WTC11 (cell line): ENCODE data around the gene SDR42E2. TPM values are rescaled to one million over a fixed set of nuclear protein-coding genes. Genes with fewer than 3 reads are reported as not detected.
"Not testable (repeated sequence)": the region's sequence is repeated elsewhere in the genome, so short reads cannot be mapped to it uniquely, and the experiment has no call there.

ENCODE experiments used
- ATAC-seq: fragments of 200-7000 bp; cut with Tn5 transposase; 2 replicates; pipeline ENCODE4 v1.10.0; 2021; ENCODE audit warnings: mild to moderate bottlenecking, moderate library complexity
- CTCF ChIA-PET: fragments of 300-600 bp; sonication (Branson Sonifier 250); formaldehyde crosslinking; loops from one replicate; lab custom pipeline; 2021; ENCODE audit warnings: antibody characterized with exemption; lab: Charles Lee
- POLR2A ChIA-PET: fragments of 350-600 bp; sonication (Branson Sonifier 250); formaldehyde crosslinking; loops from one replicate; lab custom pipeline; 2021; ENCODE audit warnings: antibody characterized with exemption; lab: Charles Lee
- DNase-seq: peaks from one replicate; pipeline ENCODE4 v3.0.0; 2021; ENCODE audit warnings: low spot score
- H3K27ac Mint-ChIP-seq: 2 replicates; pipeline ENCODE4 v1.8.0; 2021; ENCODE audit warnings: mixed read lengths
- H3K27me3 Mint-ChIP-seq: 2 replicates; pipeline ENCODE4 v1.8.0; 2021; ENCODE audit warnings: low read depth, mild to moderate bottlenecking, moderate library complexity, mixed read lengths
- H3K36me3 Mint-ChIP-seq: 2 replicates; pipeline ENCODE4 v1.8.0; 2021; ENCODE audit warnings: mixed read lengths
- H3K4me1 Mint-ChIP-seq: 2 replicates; pipeline ENCODE4 v1.8.0; 2022; ENCODE audit warnings: mixed read lengths
- H3K4me3 Mint-ChIP-seq: 2 replicates; pipeline ENCODE4 v1.8.0; 2021; ENCODE audit warnings: mild to moderate bottlenecking, moderate library complexity, mixed read lengths
- H3K9me3 Mint-ChIP-seq: 2 replicates; pipeline ENCODE4 v1.8.0; 2021; ENCODE audit warnings: mixed read lengths
- ATF1 ChIP-seq: sonication (generic); formaldehyde crosslinking; IDR thresholded peaks from 2 replicates; pipeline ENCODE4 v1.8.1; 2023; ENCODE audit warnings: mild to moderate bottlenecking, moderate library complexity, missing genetic modification reagents
- ESRRA ChIP-seq: sonication (generic); formaldehyde crosslinking; IDR thresholded peaks from 2 replicates; pipeline ENCODE4 v1.8.1; 2022; ENCODE audit warnings: mild to moderate bottlenecking, missing genetic modification reagents, borderline replicate concordance
- ETV6 ChIP-seq: sonication (generic); formaldehyde crosslinking; IDR thresholded peaks from 2 replicates; pipeline ENCODE4 v1.8.1; 2022; ENCODE audit warnings: mild to moderate bottlenecking, missing genetic modification reagents
- FOXK1 ChIP-seq: sonication (generic); formaldehyde crosslinking; IDR thresholded peaks from 2 replicates; pipeline ENCODE4 v1.8.0; 2022; ENCODE audit warnings: mild to moderate bottlenecking, moderate library complexity, missing genetic modification reagents
- GTF2I ChIP-seq: fragments of 250-450 bp; sonication (Bioruptor Pico); conservative IDR thresholded peaks from 2 replicates; pipeline ENCODE4 v1.4.0; 2021; ENCODE audit warnings: mild to moderate bottlenecking
- JAZF1 ChIP-seq: fragments of 250-450 bp; sonication (Bioruptor Pico); IDR thresholded peaks from 2 replicates; pipeline ENCODE4 v1.9.0; 2021; ENCODE audit warnings: moderate library complexity, mild to moderate bottlenecking, inconsistent platforms
- KAT7 ChIP-seq: sonication (generic); formaldehyde crosslinking; IDR thresholded peaks from 2 replicates; pipeline ENCODE4 v1.8.1; 2023; ENCODE audit warnings: missing genetic modification reagents, mild to moderate bottlenecking, borderline replicate concordance
- MXD4 ChIP-seq: fragments of 250-450 bp; sonication (Bioruptor Pico); IDR thresholded peaks from 2 replicates; pipeline ENCODE4 v1.8.0; 2021; ENCODE audit warnings: mild to moderate bottlenecking, moderate library complexity, borderline replicate concordance
- NFATC4 ChIP-seq: fragments of 250-450 bp; sonication (Bioruptor Pico); IDR thresholded peaks from 2 replicates; pipeline ENCODE4 v1.9.0; 2021; ENCODE audit warnings: mild to moderate bottlenecking
- NFE2L1 ChIP-seq: sonication (generic); formaldehyde crosslinking; IDR thresholded peaks from 2 replicates; pipeline ENCODE4 v1.8.1; 2023; ENCODE audit warnings: missing genetic modification reagents
- SMAD4 ChIP-seq: sonication (generic); formaldehyde crosslinking; IDR thresholded peaks from 2 replicates; pipeline ENCODE4 v1.8.0; 2022; ENCODE audit warnings: mild to moderate bottlenecking, missing genetic modification reagents
- SOX15 ChIP-seq: fragments of 250-450 bp; sonication (Bioruptor Pico); IDR thresholded peaks from 2 replicates; pipeline ENCODE4 v1.9.0; 2021; ENCODE audit warnings: mild to moderate bottlenecking
- ZNF121 ChIP-seq: sonication (generic); formaldehyde crosslinking; IDR thresholded peaks from 2 replicates; pipeline ENCODE4 v1.8.0; 2023; ENCODE audit warnings: missing genetic modification reagents
- ZNF138 ChIP-seq: sonication (generic); formaldehyde crosslinking; conservative IDR thresholded peaks from 2 replicates; pipeline ENCODE4 v1.8.1; 2022; ENCODE audit warnings: mild to moderate bottlenecking, moderate library complexity, missing genetic modification reagents
- ZNF232 ChIP-seq: sonication (generic); formaldehyde crosslinking; IDR thresholded peaks from 2 replicates; pipeline ENCODE4 v1.8.0; 2022; ENCODE audit warnings: mild to moderate bottlenecking, missing genetic modification reagents
- ZNF317 ChIP-seq: sonication (generic); formaldehyde crosslinking; IDR thresholded peaks from 2 replicates; pipeline ENCODE4 v1.8.1; 2023; ENCODE audit warnings: low read depth, mild to moderate bottlenecking, moderate library complexity, missing genetic modification reagents, borderline replicate concordance
- ZNF423 ChIP-seq: fragments of 250-450 bp; sonication (Bioruptor Pico); IDR thresholded peaks from 2 replicates; pipeline ENCODE4 v2.1.2; 2022; ENCODE audit warnings: mild to moderate bottlenecking, moderate library complexity
- ZNF512 ChIP-seq: sonication (generic); formaldehyde crosslinking; IDR thresholded peaks from 2 replicates; pipeline ENCODE4 v1.8.1; 2022; ENCODE audit warnings: missing genetic modification reagents, borderline replicate concordance
- total RNA-seq: library from RNA; stranded (reverse); gene quantifications from 3 replicates; pipeline ENCODE4 v1.2.3, GENCODE V29; 2021
- TF ChIP-seq, protein P1 (sequence below): sonication (generic); formaldehyde crosslinking; IDR thresholded peaks from 2 replicates; pipeline ENCODE4 v1.8.1; 2023; ENCODE audit warnings: mild to moderate bottlenecking, missing genetic modification reagents
- TF ChIP-seq, protein P2 (sequence below): sonication (generic); formaldehyde crosslinking; IDR thresholded peaks from 2 replicates; pipeline ENCODE4 v1.8.0; 2022; ENCODE audit warnings: mild to moderate bottlenecking, missing genetic modification reagents
- TF ChIP-seq, protein P3 (sequence below): sonication (generic); formaldehyde crosslinking; IDR thresholded peaks from 2 replicates; pipeline ENCODE4 v1.8.1; 2022; ENCODE audit warnings: low read depth, missing genetic modification reagents, borderline replicate concordance

SDR42E2 gene
- total RNA-seq, 1 experiment from 2014 or later = 0.13 TPM

DNA sequence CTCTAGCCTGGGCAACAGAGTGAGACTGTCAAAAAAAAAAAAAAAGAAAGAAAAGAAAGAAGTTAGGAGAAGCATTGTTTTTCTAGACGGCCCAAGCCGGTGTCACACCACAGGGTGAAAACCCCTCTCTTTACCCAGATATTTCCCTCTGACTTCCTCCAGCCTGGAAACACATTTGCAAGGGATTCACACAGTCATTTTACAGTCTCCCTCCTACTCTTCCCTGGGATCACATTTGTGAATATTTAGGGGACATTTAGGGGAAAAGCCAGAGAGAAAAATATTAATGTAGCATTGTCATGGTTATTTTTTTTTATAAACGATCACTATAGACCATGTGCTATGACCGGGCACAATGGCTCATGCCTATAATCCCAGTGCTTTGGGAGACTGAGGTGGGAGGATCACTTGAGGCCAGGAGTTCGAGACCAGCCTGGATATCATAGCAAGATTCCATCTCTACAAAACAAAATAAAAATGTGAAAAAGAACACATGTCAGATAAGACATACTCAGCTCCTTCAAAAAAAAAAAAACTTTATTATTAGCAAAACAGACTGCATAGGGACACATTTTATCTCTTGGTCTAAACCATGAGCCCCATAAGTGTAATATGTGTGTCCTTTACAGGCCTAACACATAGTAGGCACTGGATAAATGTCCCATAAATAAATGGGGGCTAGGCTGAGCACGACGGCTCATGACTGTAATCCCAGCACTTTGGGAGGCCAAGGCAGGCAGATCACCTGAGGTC is 10.9 kb upstream of the SDR42E2 start:
- no peaks in the 10 kb centered on the region for H3K9me3 Mint-ChIP-seq
- H3K27ac Mint-ChIP-seq = no peak overlapping the region
- H3K4me1 Mint-ChIP-seq = 0 out of 2 replicates have a peak, but pooled peaks cover 2% of the 10 kb centered on the region
- no peaks in the 10 kb centered on the region for H3K27me3 Mint-ChIP-seq
- H3K36me3 Mint-ChIP-seq = no peaks in the 10 kb centered on the region
- ChIA-PET POLR2A (no interaction called here), CTCF (interaction anchor here (0.6 to 1.3 kb wide), 4 partner anchors 10 to 152 kb away, joined by 3 to 7 read pairs (median 4); no protein-coding TSS in a partner anchor)
- H3K4me3 Mint-ChIP-seq = no peak overlapping the region
- TF ChIP-seq GTF2I = no peak
- TF ChIP-seq ZNF121 (CRISPR knock-in tag) = no peak
- TF ChIP-seq ZNF317 (CRISPR knock-in tag) = no peak
- TF ChIP-seq ZNF232 (CRISPR knock-in tag) = no peak
- no peak for TF ChIP-seq NFE2L1 (CRISPR knock-in tag)
- TF ChIP-seq, protein P1, sequence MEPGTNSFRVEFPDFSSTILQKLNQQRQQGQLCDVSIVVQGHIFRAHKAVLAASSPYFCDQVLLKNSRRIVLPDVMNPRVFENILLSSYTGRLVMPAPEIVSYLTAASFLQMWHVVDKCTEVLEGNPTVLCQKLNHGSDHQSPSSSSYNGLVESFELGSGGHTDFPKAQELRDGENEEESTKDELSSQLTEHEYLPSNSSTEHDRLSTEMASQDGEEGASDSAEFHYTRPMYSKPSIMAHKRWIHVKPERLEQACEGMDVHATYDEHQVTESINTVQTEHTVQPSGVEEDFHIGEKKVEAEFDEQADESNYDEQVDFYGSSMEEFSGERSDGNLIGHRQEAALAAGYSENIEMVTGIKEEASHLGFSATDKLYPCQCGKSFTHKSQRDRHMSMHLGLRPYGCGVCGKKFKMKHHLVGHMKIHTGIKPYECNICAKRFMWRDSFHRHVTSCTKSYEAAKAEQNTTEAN (CRISPR knock-in tag) = no peak
- TF ChIP-seq ZNF423 (CRISPR knock-in tag) = no peak
- no peak for TF ChIP-seq NFATC4 (CRISPR knock-in tag)
- no peak for TF ChIP-seq ZNF138 (CRISPR knock-in tag)
- TF ChIP-seq, protein P2, sequence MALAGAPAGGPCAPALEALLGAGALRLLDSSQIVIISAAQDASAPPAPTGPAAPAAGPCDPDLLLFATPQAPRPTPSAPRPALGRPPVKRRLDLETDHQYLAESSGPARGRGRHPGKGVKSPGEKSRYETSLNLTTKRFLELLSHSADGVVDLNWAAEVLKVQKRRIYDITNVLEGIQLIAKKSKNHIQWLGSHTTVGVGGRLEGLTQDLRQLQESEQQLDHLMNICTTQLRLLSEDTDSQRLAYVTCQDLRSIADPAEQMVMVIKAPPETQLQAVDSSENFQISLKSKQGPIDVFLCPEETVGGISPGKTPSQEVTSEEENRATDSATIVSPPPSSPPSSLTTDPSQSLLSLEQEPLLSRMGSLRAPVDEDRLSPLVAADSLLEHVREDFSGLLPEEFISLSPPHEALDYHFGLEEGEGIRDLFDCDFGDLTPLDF = no peak
- TF ChIP-seq SOX15 (CRISPR knock-in tag) = no peak
- no peak for TF ChIP-seq ATF1 (CRISPR knock-in tag)
- no peak for TF ChIP-seq ETV6 (CRISPR knock-in tag)
- no peak for TF ChIP-seq ESRRA (CRISPR knock-in tag)
- ATAC-seq (no peak), DNase-seq (no peak)

DNA sequence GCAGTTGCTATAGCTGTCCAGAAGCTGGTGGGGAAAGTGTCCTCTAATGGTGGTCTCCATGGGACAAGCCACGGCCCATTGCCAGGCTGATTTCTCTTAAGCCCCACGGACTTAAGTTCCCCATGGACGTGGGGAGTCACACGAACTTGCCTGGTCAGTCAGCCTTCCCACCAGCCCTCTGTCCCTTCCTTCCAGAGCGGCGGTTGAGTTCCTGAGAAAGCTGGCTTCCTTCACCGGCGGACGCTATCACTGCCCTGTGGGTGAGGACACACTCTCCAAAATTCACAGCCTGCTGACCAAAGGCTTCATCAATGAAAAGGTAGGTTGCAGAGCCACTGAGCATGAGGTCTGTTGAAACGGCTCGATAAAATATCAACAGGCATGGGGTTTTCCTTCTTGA is 10.0 kb upstream of the SDR42E2 start:
- no peak overlapping the region for H3K4me3 Mint-ChIP-seq
- ATAC-seq (no peak), DNase-seq (no peak)
- H3K4me1 Mint-ChIP-seq = 0 out of 2 replicates have a peak, but pooled peaks cover 2% of the 10 kb centered on the region
- TF ChIP-seq JAZF1 (CRISPR knock-in tag) (no peak), ZNF512 (no peak), SMAD4 (no peak), GTF2I (no peak), MXD4 (CRISPR knock-in tag) (no peak), KAT7 (CRISPR knock-in tag) (no peak), FOXK1 (CRISPR knock-in tag) (no peak)
- TF ChIP-seq, protein P3, sequence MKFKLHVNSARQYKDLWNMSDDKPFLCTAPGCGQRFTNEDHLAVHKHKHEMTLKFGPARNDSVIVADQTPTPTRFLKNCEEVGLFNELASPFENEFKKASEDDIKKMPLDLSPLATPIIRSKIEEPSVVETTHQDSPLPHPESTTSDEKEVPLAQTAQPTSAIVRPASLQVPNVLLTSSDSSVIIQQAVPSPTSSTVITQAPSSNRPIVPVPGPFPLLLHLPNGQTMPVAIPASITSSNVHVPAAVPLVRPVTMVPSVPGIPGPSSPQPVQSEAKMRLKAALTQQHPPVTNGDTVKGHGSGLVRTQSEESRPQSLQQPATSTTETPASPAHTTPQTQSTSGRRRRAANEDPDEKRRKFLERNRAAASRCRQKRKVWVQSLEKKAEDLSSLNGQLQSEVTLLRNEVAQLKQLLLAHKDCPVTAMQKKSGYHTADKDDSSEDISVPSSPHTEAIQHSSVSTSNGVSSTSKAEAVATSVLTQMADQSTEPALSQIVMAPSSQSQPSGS (CRISPR knock-in tag) = no peak
- no peaks in the 10 kb centered on the region for H3K36me3 Mint-ChIP-seq
- H3K9me3 Mint-ChIP-seq = no peaks in the 10 kb centered on the region
- POLR2A ChIA-PET = no interaction called here
- H3K27ac Mint-ChIP-seq = no peak overlapping the region
- no peaks in the 10 kb centered on the region for H3K27me3 Mint-ChIP-seq
- CTCF ChIA-PET = interaction anchor here (0.6 to 1.3 kb wide), 4 partner anchors 11 to 153 kb away, joined by 3 to 7 read pairs (median 4); no protein-coding TSS in a partner anchor

- DNase-seq, H3K27me3 Mint-ChIP-seq, H3K4me1 Mint-ChIP-seq, H3K4me3 Mint-ChIP-seq, POLR2A ChIA-PET, H3K9me3 Mint-ChIP-seq, H3K36me3 Mint-ChIP-seq, H3K27ac Mint-ChIP-seq, ATAC-seq: not testable (repeated sequence)
- CTCF ChIA-PET = interaction anchor here (1.2 to 2.4 kb wide), 3 partner anchors 11 to 54 kb away, joined by 3 to 23 read pairs (median 8); no protein-coding TSS in a partner anchor
Observed at GRCh38 chr16:22153078-22153477, 9.2 kb upstream of the SDR42E2 start.
